Hematopoietic multipotent progenitor cell treated with erythropoietin and hydrocortisone succinate and interleukin-3 and kit ligand, for 6 days (in vitro differentiated cells): ENCODE data around the gene MMADHC.
"Not testable (repeated sequence)": the region's sequence is repeated elsewhere in the genome, so short reads cannot be mapped to it uniquely, and the experiment has no call there.

Experiments
- DNase-seq: peaks from one replicate; pipeline ENCODE4 v3.0.0-alpha.2; 2015

Gene MMADHC

GRCh38 chr2:149594411-149594810 is 6.8 kb upstream of the MMADHC start:
- DNase-seq: no peak

- DNase-seq: no peak
These were observed 444 bp upstream of the MMADHC start for GRCh38 chr2:149587950-149588487.

- no peak for DNase-seq
These were observed 716 bp downstream of the MMADHC start for GRCh38 chr2:149586898-149587219.

GRCh38 chr2:149586063-149586462 is 1.5 kb downstream of the MMADHC start:
- DNase-seq: peak; percentile 82

GRCh38 chr2:149585166-149585885 is 2.2 kb downstream of the MMADHC start:
- DNase-seq: no peak

GRCh38 chr2:149579972-149580882 is 7.3 kb downstream of the MMADHC start:
- DNase-seq: peak; percentile 30

GRCh38 chr2:149577269-149577668 is 10.3 kb downstream of the MMADHC start:
- no peak for DNase-seq

- DNase-seq: no peak
These were observed 11.8 kb downstream of the MMADHC start for GRCh38 chr2:149575752-149576151.

- DNase-seq: no peak
These were observed 12.3 kb downstream of the MMADHC start for GRCh38 chr2:149575277-149575676.

GRCh38 chr2:149573760-149574159 is 13.8 kb downstream of the MMADHC start:
- peak; percentile 22 for DNase-seq

- no peak for DNase-seq
These were observed 15.2 kb downstream of the MMADHC start for GRCh38 chr2:149572102-149572953.

GRCh38 chr2:149568138-149568537 is 19.4 kb downstream of the MMADHC start:
- DNase-seq: no peak

GRCh38 chr2:149566652-149567051 is 20.9 kb downstream of the MMADHC start:
- no peak for DNase-seq

GRCh38 chr2:149565625-149566024 is 21.9 kb downstream of the MMADHC start:
- not testable (repeated sequence) for DNase-seq

GRCh38 chr2:149564983-149565382 is 22.6 kb downstream of the MMADHC start:
- no peak for DNase-seq

- DNase-seq: no peak
These were observed 23.5 kb downstream of the MMADHC start for GRCh38 chr2:149564097-149564496.

GRCh38 chr2:149562324-149562723 is 25.3 kb downstream of the MMADHC start:
- DNase-seq: no peak

GRCh38 chr2:149561309-149561926 is 26.2 kb downstream of the MMADHC start:
- peak; percentile 68 for DNase-seq

GRCh38 chr2:149559341-149560068 is 28.1 kb downstream of the MMADHC start:
- no peak for DNase-seq

GRCh38 chr2:149556452-149556851 is 31.1 kb downstream of the MMADHC start:
- DNase-seq: no peak

GRCh38 chr2:149552830-149553229 is 34.7 kb downstream of the MMADHC start:
- no peak for DNase-seq

- DNase-seq: no peak
These were observed 35.3 kb downstream of the MMADHC start for GRCh38 chr2:149552226-149552625.
